Kidney (tissue), 14 donors: ENCODE results near the gene BMAL2. TPM values are rescaled to one million over a fixed set of nuclear protein-coding genes. Genes with fewer than 3 reads are reported as not detected.

Experiments used
- DNase-seq, 5 donors: peaks; one replicate each; pipeline ENCODE4 v3.0.0-alpha.2; 2013 to 2020
- FAIRE-seq: peaks from 2 replicates; lab custom pipeline; 2012; peaks lifted over from hg19 to GRCh38; lab: Jason Lieb, UNC
- H3K27ac ChIP-seq, 2 donors: one replicate each; pipeline ENCODE4 v1.7.0; 2013; ENCODE audit warnings: low read depth in 2 of 2, low read length in 2 of 2, inconsistent platforms in 1 of 2
- H3K27me3 ChIP-seq: one replicate; pipeline ENCODE4 v1.7.1; 2013; ENCODE audit warnings: low read length, inconsistent platforms; ENCODE audit not compliant: control insufficient read depth, insufficient read depth
- H3K36me3 ChIP-seq, 3 donors: one replicate each; pipeline versions ENCODE4 v1.7.0 to v1.7.1; 2013; ENCODE audit warnings: low read length in 3 of 3, control low read depth in 1 of 3, inconsistent platforms in 1 of 3; ENCODE audit not compliant: insufficient read depth in 3 of 3, control insufficient read depth in 2 of 3
- H3K4me1 ChIP-seq, 3 donors: one replicate each; pipeline versions ENCODE4 v1.7.0 to v1.7.1; 2013; ENCODE audit warnings: low read length in 3 of 3, inconsistent platforms in 1 of 3, low read depth in 1 of 3; ENCODE audit not compliant: control insufficient read depth in 2 of 3, insufficient read depth in 2 of 3
- H3K4me3 ChIP-seq, 3 donors: one replicate each; pipeline versions ENCODE4 v1.7.0 to v1.8.1; 2013; ENCODE audit warnings: low read length in 3 of 3, control low read depth in 1 of 3, inconsistent platforms in 1 of 3
- H3K9ac ChIP-seq, 3 donors: one replicate each; pipeline versions ENCODE4 v1.7.0 to v1.7.1; 2013; ENCODE audit warnings: low read length in 3 of 3, control low read depth in 1 of 3, inconsistent platforms in 1 of 3
- H3K9me3 ChIP-seq, 3 donors: one replicate each; pipeline versions ENCODE4 v1.7.0 to v1.7.1; 2013; ENCODE audit warnings: low read length in 3 of 3, control low read depth in 1 of 3, inconsistent platforms in 1 of 3; ENCODE audit not compliant: control insufficient read depth in 2 of 3, insufficient read depth in 1 of 3
- intact Hi-C: fragments of 100-400 bp; cut with DNase I; formaldehyde crosslinking; loops from one replicate; pipeline ENCODE4 v1.11.1; 2022
- polyA plus RNA-seq: library from polyadenylated mRNA; stranded (reverse); fragments of 350-450 nt; fragmentation: Illumina TruSeq; extraction: RNeasy Lipid Tissue Mini Kit (QIAGEN cat#74804); gene quantifications from one replicate; pipeline ENCODE4 v1.2.3, GENCODE V29; 2014; ENCODE audit warnings: low read depth, low replicate concordance; ENCODE audit not compliant: insufficient read depth
- total RNA-seq: library from RNA; stranded (reverse); fragmentation: NEBNext Ultra II Directional; extraction: Animal tissue kit (Norgen Biotek cat#: 25700); gene quantifications from one replicate; pipeline ENCODE4 v1.2.1, GENCODE V29; 2021
- TF ChIP-seq, protein P1 (sequence below): IDR thresholded peaks from 3 replicates; pipeline ENCODE4 v1.5.1; 2012; ENCODE audit warnings: mild to moderate bottlenecking, moderate library complexity, borderline replicate concordance; ENCODE audit not compliant: insufficient read depth; ENCODE audit errors: extremely low read depth
- donor health status: control.
- donor health status: control.
- donor health status: control.
- donor health status: control.
- donor health status: control.
- donor health status: DM: yes; HTN: yes; CAD: no.
- donor health status: Normal renal cell carcinoma (clear cell type).

The BMAL2 gene
- total and polyA plus RNA-seq, 2 donors from 2014 or later: 0.47 to 12.8 TPM

DNA sequence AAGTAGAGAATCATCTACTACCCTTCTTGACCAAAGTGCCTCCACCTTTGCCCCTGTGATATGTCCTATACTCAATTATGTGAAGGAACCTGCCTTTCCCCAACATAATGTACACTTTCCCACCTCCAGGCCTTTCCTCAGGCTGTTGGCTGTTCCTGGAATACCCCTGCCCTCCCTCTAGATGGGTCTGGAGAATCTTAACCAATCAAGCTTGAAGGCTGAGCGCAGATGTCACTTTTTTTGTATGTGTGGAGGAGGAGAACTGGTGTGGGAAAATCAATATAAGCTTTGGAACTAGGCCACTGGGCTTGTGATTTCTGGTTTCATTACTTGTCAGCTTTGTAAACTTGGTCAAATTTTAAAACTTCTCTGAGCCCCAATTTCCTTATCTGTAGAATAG lies 4.7 kb downstream of the BMAL2 start:
- Histone ChIP-seq H3K9ac (no peak overlapping the region), H3K4me3 (no peak overlapping the region), H3K27ac (no peak overlapping the region), H3K27me3 (no peaks in the 10 kb centered on the region), H3K4me1 (peaks cover 0 to 2% (median under 1%) of the 10 kb centered on the region in 3 donors), H3K36me3 (no peaks in the 10 kb centered on the region), H3K9me3 (no peaks in the 10 kb centered on the region)
- FAIRE-seq: no peak
- DNase-seq: peak in 2 of 5 donors; percentile 10 to 30
- TF ChIP-seq, protein P1, sequence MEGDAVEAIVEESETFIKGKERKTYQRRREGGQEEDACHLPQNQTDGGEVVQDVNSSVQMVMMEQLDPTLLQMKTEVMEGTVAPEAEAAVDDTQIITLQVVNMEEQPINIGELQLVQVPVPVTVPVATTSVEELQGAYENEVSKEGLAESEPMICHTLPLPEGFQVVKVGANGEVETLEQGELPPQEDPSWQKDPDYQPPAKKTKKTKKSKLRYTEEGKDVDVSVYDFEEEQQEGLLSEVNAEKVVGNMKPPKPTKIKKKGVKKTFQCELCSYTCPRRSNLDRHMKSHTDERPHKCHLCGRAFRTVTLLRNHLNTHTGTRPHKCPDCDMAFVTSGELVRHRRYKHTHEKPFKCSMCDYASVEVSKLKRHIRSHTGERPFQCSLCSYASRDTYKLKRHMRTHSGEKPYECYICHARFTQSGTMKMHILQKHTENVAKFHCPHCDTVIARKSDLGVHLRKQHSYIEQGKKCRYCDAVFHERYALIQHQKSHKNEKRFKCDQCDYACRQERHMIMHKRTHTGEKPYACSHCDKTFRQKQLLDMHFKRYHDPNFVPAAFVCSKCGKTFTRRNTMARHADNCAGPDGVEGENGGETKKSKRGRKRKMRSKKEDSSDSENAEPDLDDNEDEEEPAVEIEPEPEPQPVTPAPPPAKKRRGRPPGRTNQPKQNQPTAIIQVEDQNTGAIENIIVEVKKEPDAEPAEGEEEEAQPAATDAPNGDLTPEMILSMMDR: no peak
- intact Hi-C loops: no loop called here

DNA sequence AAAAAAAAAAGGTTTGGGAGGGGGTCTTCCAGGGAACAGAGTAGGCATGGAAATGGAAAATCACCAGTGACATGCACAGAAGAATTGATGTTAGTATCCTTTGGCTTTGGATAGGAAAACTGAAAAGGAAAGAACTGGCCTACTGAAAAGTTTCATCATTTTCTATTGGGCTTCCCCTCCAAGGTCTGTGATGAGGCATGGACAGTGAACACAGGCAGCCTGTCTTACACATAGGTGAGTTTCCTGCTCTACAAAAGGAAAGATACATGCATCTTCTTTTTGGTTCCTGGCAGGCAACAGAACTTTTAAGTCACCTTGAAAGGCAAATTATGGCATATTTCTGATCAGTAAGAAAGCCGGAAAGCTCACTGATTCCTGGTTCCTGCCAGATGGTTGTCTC lies 5.8 kb downstream of the BMAL2 start:
- Histone ChIP-seq H3K4me3 (no peak overlapping the region), H3K4me1 (no peaks in the 10 kb centered on the region), H3K27ac (no peak overlapping the region), H3K36me3 (no peaks in the 10 kb centered on the region), H3K9me3 (no peaks in the 10 kb centered on the region), H3K9ac (no peak overlapping the region), H3K27me3 (no peaks in the 10 kb centered on the region)
- DNase-seq: no peak
- intact Hi-C loops: no loop called here
- TF ChIP-seq, protein P1: no peak
- FAIRE-seq: no peak

DNA sequence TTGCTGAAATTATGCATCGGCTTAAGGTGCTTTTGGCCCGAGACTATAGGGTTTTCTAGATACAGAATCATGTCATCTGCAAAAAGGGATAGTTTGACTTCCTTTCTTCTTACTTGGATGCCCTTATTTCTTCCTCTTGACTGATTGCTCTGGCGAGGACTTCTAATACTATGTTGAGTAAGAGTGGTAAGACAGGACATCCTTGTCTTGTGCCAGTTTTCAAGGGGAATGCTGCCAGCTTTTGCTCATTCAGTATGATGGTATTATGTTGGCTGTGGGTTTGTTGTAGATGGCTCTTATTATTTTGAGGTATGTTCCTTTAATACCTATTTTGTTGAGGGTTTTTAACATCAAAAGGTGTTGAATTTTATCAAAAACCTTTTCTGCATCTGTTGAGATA lies 8.3 kb downstream of the BMAL2 start:
- Histone ChIP-seq H3K9me3 (no peaks in the 10 kb centered on the region), H3K4me3 (no peak overlapping the region), H3K27me3 (no peaks in the 10 kb centered on the region), H3K9ac (no peak overlapping the region), H3K4me1 (no peaks in the 10 kb centered on the region), H3K36me3 (no peaks in the 10 kb centered on the region), H3K27ac (no peak overlapping the region)
- TF ChIP-seq, protein P1: no peak
- no peak for DNase-seq
- intact Hi-C loops: no loop called here
- no peak for FAIRE-seq

DNA sequence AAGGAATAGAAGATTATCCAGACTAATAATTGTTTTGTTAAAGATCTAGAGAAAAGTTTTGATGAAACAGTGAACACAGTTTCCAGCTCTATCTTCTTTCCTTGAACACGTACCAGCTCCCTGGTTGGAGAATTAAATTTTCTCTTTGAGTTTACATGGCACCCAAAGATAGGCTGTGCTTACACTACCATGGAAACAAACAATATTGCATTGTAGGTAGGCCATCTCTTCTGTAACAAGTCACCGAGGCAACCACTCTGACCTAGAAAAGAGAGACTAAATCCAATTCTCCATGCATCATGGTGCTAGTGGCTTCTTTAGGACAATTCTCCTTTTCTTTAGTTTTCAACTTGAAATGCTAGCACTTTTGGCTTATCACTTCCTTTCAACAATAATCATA lies 9.9 kb downstream of the BMAL2 start:
- FAIRE-seq (no peak), DNase-seq (no peak)
- no peaks in the 10 kb centered on the region for H3K27me3 ChIP-seq
- no peak overlapping the region for H3K9ac ChIP-seq
- TF ChIP-seq, protein P1: no peak
- no peaks in the 10 kb centered on the region for H3K36me3 ChIP-seq
- H3K27ac ChIP-seq: no peak overlapping the region
- no peak overlapping the region for H3K4me3 ChIP-seq
- H3K4me1 ChIP-seq: no peaks in the 10 kb centered on the region
- intact Hi-C loops: no loop called here
- no peaks in the 10 kb centered on the region for H3K9me3 ChIP-seq
